GM12872 (cell line): ENCODE data around the gene CERT1.

Experiments used
- CTCF ChIP-seq: IDR thresholded peaks from 3 replicates; pipeline ENCODE4 v1.5.1; 2011; ENCODE audit warnings: low read depth, mild to moderate bottlenecking, low read length, moderate library complexity; ENCODE audit not compliant: insufficient read depth

The CERT1 gene

DNA sequence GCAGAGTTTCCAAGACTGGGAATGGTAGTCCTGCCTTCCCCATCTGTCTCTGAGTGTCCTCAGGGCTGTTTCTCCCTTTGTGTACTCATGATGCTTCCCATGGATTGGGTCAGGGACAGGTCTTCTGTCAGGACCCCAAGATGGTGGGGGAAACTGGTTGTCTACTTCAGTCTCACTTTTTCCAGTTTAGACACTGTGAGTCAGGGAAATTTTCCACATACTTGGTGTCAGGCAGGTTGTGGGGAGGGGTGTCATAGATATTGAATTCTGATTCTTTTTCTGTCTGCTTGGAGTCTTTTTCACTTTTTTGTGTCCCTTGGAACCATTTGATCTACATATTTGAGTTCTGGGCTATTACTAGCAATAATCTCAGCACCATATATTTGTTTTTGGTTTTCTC is 10.6 kb upstream of the CERT1 start:
- TF ChIP-seq CTCF, result no peak

- TF ChIP-seq CTCF, result no peak
These were observed 9.8 kb upstream of the CERT1 start for GRCh38 chr5:75521195-75521594.

- TF ChIP-seq CTCF, result no peak
These were observed 8.3 kb upstream of the CERT1 start for GRCh38 chr5:75519761-75520160.

DNA sequence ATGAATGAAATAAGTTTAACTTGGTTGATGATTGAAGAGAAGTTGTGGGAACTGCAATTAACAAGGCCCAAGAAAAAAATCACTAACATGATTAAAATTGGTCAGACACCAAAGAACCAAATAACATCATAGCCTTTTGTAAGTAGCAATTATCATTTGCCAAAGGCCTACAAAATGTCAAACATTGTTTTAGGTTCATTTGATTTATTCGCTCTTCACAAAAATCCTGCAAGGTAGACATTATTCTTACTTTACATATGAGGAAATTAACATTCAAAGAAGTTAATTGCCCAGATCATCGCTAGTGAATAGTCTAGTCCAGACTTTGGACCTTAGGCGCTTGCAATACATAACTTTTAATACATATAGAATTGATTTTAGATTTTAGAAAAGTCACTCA is 2.9 kb upstream of the CERT1 start:
- TF ChIP-seq CTCF, result no peak

- no peak for TF ChIP-seq CTCF
These were observed 2.4 kb upstream of the CERT1 start for GRCh38 chr5:75513841-75514240.

GRCh38 chr5:75512383-75513074 is 1.1 kb upstream of the CERT1 start:
- no peak for TF ChIP-seq CTCF

- no peak for TF ChIP-seq CTCF
These were observed 494 bp downstream of the CERT1 start for GRCh38 chr5:75510836-75511434.
